ENCODE data around the gene ZNF396. TPM values are rescaled to one million over a fixed set of nuclear protein-coding genes. Genes with fewer than 3 reads are reported as not detected.
A peak's percentile ranks its signal among the peaks of the same experiment; 100 is the strongest.

The ZNF396 gene
- total RNA-seq, 2 experiments from 2014 or later: 0.38 TPM

DNA sequence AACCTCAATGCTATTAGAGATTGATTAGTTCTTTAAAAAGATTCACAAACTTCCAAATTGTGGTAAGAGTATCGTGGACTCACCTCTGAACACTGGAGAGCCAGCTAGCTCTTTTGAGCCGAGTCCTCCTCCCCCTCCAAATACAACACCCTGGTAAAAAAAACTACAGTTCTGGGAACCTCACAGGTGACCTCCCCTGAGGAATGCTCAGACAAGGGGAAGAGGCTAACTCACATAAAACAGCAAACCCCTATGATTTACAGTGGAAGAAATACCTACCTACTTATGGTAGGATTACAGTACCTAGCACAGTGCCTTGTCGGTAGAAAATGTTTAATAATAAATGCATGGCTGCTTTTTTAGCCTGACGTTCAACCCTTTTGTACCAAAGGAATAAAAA lies 41.3 kb downstream of the ZNF396 start:
- ChIA-PET POLR2A (interaction anchor here (0.6 kb wide), 1 partner anchor 95 kb away, joined by 3 read pairs; the partner anchor contains the start of gene ZNF397), CTCF (interaction anchor here (1.9 kb wide), 1 partner anchor 51 kb away, joined by 6 read pairs; no protein-coding TSS in a partner anchor)
- no peaks in the 10 kb centered on the region for H3K9me3 Mint-ChIP-seq
- ATAC-seq (no peak), DNase-seq (no peak)
- peaks cover 79% of the 10 kb centered on the region for H3K36me3 Mint-ChIP-seq (ENCODE audit: low read depth)
- H3K4me3 Mint-ChIP-seq: no peak overlapping the region
- intact Hi-C loops (cut with micrococcal nuclease): no loop called here
- H3K27ac Mint-ChIP-seq: peak overlapping the region; percentile 26
- no peaks in the 10 kb centered on the region for H3K27me3 Mint-ChIP-seq
- TF ChIP-seq, protein P1, sequence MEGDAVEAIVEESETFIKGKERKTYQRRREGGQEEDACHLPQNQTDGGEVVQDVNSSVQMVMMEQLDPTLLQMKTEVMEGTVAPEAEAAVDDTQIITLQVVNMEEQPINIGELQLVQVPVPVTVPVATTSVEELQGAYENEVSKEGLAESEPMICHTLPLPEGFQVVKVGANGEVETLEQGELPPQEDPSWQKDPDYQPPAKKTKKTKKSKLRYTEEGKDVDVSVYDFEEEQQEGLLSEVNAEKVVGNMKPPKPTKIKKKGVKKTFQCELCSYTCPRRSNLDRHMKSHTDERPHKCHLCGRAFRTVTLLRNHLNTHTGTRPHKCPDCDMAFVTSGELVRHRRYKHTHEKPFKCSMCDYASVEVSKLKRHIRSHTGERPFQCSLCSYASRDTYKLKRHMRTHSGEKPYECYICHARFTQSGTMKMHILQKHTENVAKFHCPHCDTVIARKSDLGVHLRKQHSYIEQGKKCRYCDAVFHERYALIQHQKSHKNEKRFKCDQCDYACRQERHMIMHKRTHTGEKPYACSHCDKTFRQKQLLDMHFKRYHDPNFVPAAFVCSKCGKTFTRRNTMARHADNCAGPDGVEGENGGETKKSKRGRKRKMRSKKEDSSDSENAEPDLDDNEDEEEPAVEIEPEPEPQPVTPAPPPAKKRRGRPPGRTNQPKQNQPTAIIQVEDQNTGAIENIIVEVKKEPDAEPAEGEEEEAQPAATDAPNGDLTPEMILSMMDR (IDR thresholded peaks at IDR 0.05): no peak
- H3K4me1 Mint-ChIP-seq (ENCODE audit: low read depth): peaks cover 44% of the 10 kb centered on the region

DNA sequence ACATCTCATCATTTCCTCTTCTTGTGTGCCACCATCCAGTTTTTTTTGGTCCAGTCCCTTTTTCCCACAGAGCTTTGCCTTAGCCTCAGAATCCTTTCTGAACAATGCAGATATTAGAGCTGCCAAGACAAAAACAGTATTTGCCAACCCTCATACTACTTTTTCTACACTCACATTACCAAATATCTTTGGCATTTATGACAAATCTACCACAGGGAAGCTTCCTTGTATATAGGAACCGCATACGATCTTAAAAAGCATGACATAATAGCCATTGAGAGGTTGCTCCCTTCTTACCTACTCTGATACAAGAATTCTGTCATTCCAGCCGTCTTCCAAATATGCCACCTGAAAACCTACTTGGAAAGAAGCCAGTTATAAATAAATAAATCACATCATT lies 42.3 kb downstream of the ZNF396 start:
- TF ChIP-seq, protein P1 (IDR thresholded peaks at IDR 0.05): no peak
- ChIA-PET CTCF (interaction anchor here (0.9 to 1.9 kb wide), 8 partner anchors 10 to 103 kb away, joined by 3 to 6 read pairs (median 3); partner anchors contain the start of gene ZNF24), POLR2A (interaction anchor here (0.9 to 1.0 kb wide), 2 partner anchors 10 to 12 kb away, joined by 3 to 4 read pairs; partner anchors contain the start of gene ZNF24)
- no peaks in the 10 kb centered on the region for H3K9me3 Mint-ChIP-seq
- no peak for ATAC-seq
- H3K27me3 Mint-ChIP-seq: no peaks in the 10 kb centered on the region
- peaks cover 35% of the 10 kb centered on the region for H3K4me1 Mint-ChIP-seq (ENCODE audit: low read depth)
- peaks cover 69% of the 10 kb centered on the region for H3K36me3 Mint-ChIP-seq (ENCODE audit: low read depth)
- no peak overlapping the region for H3K4me3 Mint-ChIP-seq
- no peak for DNase-seq
- no peak overlapping the region for H3K27ac Mint-ChIP-seq
- intact Hi-C loops (cut with micrococcal nuclease): no loop called here

- TF ChIP-seq, protein P1 (IDR thresholded peaks at IDR 0.05): no peak
- ChIA-PET CTCF (interaction anchor here (0.6 to 1.9 kb wide), 9 partner anchors 10 to 103 kb away, joined by 3 to 6 read pairs (median 3); partner anchors contain the start of gene ZNF24), POLR2A (interaction anchor here (0.9 to 1.0 kb wide), 2 partner anchors 10 to 12 kb away, joined by 3 to 4 read pairs; partner anchors contain the start of gene ZNF24)
- H3K36me3 Mint-ChIP-seq (ENCODE audit: low read depth): peaks cover 63% of the 10 kb centered on the region
- H3K9me3 Mint-ChIP-seq: no peaks in the 10 kb centered on the region
- no peak overlapping the region for H3K27ac Mint-ChIP-seq
- DNase-seq: no peak
- intact Hi-C loops (cut with micrococcal nuclease): no loop called here
- ATAC-seq: no peak
- peaks cover 29% of the 10 kb centered on the region for H3K4me1 Mint-ChIP-seq (ENCODE audit: low read depth)
- H3K27me3 Mint-ChIP-seq: no peaks in the 10 kb centered on the region
- H3K4me3 Mint-ChIP-seq: no peak overlapping the region
These were observed 42.9 kb downstream of the ZNF396 start for GRCh38 chr18:35334212-35334611.

DNA sequence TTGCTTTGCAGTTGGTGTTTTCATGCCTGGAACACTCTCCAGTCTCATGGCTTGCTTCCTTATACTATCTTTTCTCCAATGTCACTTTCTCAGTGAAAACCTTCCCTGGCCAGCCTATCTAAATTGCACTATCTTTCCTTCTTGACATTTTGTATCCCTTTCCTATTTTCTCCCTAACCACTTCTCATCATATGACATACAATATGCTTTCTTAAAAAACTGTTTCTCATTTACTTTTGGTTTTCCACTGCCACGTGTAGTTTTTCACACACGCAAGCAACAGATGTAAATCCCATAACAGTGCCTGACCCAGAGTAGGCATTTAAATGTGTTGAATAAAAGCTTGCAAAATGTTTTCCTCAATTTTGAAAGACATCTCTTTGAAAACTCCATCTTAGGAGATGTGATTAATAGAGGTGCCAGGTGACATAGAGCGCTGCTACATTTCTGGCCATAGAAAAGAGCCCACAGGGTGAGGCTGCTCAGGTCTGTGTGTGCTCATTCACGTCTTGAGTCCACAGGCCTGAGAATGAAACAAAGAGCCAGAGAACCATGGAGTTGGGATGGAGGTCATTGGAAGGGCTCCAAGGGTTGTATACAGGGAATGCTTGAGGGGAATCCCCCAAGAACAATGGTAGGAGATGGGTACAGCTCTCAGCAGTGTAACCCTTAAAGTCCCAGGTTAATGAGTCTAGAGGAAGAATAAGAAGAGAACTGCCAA lies 45.6 kb downstream of the ZNF396 start:
- H3K4me3 Mint-ChIP-seq: no peak overlapping the region
- intact Hi-C loops (cut with micrococcal nuclease): no loop called here
- H3K27ac Mint-ChIP-seq: no peak overlapping the region
- ChIA-PET POLR2A (no interaction called here), CTCF (interaction anchor here (0.6 kb wide), 1 partner anchor 100 kb away, joined by 3 read pairs; no protein-coding TSS in a partner anchor)
- H3K36me3 Mint-ChIP-seq (ENCODE audit: low read depth): peaks cover 40% of the 10 kb centered on the region
- DNase-seq: no peak
- no peaks in the 10 kb centered on the region for H3K27me3 Mint-ChIP-seq
- H3K9me3 Mint-ChIP-seq: no peaks in the 10 kb centered on the region
- ATAC-seq: no peak
- H3K4me1 Mint-ChIP-seq (ENCODE audit: low read depth): peaks cover 7% of the 10 kb centered on the region
- TF ChIP-seq, protein P1 (IDR thresholded peaks at IDR 0.05): no peak

DNA sequence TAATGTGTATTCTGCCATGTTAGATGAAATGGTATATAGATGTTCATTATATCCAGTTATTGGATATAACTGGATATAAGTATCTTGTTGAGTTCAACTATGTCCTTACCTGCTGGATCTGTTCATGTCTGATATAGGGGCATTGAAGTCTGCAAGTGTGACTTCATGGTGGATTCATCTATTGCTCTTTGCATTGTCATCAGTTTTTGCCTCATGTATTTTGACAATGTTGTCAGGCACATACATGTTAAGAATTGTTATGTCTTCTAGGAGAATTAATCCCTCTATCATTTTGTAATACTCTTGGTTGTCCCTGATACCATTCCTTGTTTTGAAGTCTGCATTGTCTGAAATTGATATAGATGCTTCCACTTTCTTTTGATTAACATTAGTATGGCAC lies 48.3 kb downstream of the ZNF396 start:
- ChIA-PET CTCF (no interaction called here), POLR2A (no interaction called here)
- intact Hi-C loops (cut with micrococcal nuclease): no loop called here
- DNase-seq: no peak
- H3K9me3 Mint-ChIP-seq: no peaks in the 10 kb centered on the region
- peaks cover 16% of the 10 kb centered on the region for H3K36me3 Mint-ChIP-seq (ENCODE audit: low read depth)
- H3K27ac Mint-ChIP-seq: no peak overlapping the region
- no peak for ATAC-seq
- H3K4me1 Mint-ChIP-seq (ENCODE audit: low read depth): no peaks in the 10 kb centered on the region
- TF ChIP-seq, protein P1 (IDR thresholded peaks at IDR 0.05): no peak
- no peak overlapping the region for H3K4me3 Mint-ChIP-seq
- no peaks in the 10 kb centered on the region for H3K27me3 Mint-ChIP-seq
